GM19351 (cell line): Measurements from ENCODE around the gene CD84.
"Not testable (repeated sequence)": the region's sequence is repeated elsewhere in the genome, so short reads cannot be mapped to it uniquely, and the experiment has no call there.

Source experiments
- ATAC-seq: cut with Tn5 transposase; IDR thresholded peaks from one replicate; pipeline ENCODE4 v1.9.1; 2021; ENCODE audit warnings: mild to moderate bottlenecking, moderate library complexity; ENCODE audit not compliant: unreplicated experiment

Gene CD84, protein sequence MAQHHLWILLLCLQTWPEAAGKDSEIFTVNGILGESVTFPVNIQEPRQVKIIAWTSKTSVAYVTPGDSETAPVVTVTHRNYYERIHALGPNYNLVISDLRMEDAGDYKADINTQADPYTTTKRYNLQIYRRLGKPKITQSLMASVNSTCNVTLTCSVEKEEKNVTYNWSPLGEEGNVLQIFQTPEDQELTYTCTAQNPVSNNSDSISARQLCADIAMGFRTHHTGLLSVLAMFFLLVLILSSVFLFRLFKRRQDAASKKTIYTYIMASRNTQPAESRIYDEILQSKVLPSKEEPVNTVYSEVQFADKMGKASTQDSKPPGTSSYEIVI

DNA sequence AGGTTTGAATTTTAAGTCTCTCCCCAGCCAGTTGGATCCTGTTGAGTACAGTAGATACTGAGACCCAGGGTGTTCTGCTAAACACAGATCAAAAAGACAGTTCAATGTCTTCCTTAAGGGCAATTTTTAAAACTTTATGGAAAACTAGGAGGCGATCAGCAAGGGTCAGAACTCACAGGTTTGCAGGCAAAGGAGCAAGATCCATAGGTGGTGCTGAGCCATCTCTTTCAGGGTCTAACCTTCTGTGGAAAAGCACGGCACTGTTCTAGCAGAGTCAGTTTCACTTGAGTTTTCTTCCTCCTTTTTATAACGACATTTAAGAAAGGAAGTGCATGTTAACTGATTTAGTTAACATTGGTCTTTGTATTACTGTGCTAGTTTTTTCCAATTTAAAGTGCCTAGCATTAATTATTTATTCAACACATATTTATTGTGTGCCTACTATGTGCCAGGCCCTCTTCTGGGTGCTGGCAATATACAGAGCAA, at the start of gene CD84:
TSS of gene CD84 (minus strand) at position 281 of the 486 bp plus-strand sequence. CDS start at position 222, 59 bp downstream.
- ATAC-seq, result peak; percentile 43

DNA sequence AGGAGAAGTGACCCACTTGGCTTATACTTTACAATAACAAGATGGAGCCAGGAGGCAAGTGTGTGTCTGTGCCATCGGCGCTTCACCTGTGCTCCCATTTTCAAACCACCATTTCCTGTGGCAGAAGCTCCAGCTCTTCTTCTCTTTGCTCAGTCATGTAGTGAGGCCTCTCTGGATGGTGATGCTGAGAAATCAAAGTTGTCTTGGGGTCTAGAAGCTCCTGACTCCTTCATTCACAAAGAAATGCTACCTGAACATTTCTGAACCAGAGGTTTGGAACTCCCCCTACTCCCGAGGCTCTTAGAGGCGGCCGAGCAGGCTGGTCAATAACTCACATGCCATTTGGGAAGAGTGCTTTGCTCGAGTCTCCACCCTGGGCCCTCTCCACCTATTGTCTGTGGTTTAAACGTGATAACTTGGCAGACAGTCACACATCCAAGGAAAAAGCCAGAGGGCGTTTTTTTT, 49.5 kb upstream of the CD84 start:
- no peak for ATAC-seq

DNA sequence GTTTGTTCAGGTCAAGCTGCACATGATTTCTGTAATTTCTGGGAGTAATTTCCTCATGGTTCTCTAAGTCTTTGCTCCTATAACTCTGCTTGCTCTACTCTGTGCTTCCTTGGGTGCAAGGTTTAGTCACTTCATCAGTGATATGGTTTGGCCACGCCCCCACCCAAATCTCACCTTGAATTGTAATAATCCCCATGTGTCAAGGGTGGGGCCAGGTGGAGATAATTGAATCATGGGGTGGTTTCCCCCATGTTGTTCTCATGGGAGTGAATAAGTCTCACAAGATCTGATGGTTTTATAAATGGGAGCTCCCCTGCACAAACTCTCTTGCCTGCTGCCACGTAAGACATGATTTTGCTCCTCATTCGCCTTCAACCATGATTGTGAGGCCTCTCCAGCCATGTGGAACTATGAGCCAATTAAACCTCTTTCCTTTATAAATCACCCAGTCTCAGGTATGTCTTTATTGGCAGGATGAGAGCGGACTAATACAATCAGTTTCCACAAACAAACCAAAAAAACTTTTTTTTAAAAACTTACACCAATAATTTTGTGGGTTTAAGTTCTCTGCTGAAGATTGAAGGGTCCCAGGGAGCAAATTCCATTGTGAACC, 48.5 kb upstream of the CD84 start:
- ATAC-seq, result not testable (repeated sequence)

DNA sequence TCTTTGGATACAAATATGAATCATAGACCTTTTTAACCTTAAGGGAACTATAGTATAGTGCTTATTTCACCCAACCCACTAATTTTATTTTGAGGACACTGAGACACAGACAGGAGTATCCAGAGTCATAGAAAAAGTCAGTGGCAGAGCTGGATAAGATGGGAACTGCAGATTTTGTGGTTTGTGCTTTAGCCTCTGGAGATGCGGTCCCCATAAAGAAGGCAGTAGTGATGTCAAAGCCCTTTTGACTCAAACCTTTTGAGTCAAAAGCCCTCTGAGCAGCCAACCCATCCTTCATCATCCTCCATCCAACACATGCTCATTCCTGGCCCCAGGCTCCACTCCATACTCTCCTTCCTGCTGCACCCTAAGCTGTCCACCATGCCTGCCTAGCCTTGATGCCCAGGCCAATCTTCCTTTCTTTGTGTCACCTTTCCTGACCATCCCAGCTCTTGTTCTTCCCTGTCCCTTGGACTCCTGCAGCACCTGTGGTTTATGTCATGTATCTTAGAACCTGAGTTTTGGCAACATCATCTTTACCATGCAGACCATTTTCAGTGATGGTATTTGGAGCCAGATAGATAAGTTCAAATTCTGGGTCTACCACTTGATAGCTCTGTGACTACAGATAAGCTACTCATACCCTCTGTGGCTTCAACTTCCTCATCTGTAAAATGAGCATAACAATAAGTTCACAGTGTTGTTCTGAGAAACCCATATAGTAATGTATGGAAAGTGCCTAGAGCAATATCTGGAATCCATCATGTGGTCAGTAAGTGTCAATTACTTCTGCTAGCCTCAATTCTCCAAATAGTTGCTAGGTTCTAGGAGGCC, 47.4 kb upstream of the CD84 start:
- peak; percentile 39 for ATAC-seq

DNA sequence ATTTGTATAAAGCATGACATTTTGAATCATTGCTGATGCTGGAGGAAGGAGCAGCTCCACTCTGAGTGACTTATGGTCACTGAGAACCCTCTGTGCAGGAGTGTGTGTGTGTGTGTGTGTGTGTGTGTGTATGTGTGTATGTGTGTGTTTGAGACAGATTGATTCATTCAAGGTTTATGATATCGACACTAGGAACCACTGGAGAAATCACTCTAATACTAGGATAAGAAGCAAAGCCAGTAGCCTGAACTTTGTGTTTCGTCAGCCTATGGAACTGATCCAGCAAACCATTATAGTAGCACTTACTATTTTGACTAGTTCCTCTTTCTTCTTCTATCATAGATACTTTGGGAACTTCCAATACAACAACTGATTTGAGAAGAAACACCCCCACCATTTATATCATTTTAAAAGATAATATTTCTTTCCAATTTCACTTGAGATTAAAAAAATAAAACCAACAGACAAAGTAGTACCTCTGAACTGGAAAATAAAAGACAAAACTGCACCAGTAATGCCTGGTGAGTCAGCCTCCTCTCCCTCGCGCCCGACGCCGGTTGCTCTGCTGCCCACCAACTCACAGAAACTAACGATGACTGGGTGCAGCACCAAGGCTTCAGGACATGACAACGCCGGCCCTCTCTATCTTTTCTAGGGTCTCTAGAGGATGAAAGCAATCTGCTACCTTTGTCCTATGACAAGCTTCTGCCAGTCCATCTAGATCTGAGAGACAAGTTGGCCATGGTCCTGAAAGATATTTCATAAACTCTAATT, 46.6 kb upstream of the CD84 start:
- ATAC-seq, result no peak

DNA sequence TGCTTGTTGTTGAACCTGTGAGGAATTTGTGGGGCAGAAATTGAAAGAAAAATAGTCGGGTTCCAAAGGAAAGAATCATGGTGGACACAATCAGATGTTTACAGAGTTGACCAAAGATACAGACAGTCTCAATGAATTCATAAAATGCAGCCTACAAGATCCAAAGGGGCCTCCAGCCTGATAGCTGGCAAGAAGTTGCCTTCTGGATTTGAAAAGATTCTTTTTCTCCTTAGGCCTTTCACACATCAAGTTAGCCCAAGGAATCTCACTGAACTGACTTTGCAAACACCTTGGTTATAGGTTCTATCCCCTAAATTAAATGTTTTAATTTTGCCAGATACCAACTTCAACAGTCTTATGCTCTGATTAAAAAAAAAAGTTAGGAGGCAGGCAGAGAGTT, 46.0 kb upstream of the CD84 start:
- no peak for ATAC-seq

DNA sequence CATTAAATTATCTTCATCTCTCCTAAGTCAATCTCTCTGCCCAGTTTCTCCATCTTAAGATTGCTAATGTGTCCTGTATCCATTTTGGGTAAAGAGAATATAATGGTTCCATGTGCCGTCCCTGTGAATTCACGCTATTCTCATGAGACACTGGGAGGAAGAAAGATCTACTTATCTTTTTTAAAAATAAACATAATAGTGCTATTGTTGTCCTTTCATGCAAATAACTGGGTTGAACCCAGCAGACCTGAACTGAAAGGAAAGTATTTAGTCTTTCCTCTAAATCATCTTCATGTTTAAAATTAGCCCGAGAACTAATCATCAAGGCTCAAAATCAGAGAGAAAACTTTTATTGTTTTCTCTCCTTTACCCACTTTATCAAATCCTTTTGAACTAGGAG, 45.2 kb upstream of the CD84 start:
- no peak for ATAC-seq

DNA sequence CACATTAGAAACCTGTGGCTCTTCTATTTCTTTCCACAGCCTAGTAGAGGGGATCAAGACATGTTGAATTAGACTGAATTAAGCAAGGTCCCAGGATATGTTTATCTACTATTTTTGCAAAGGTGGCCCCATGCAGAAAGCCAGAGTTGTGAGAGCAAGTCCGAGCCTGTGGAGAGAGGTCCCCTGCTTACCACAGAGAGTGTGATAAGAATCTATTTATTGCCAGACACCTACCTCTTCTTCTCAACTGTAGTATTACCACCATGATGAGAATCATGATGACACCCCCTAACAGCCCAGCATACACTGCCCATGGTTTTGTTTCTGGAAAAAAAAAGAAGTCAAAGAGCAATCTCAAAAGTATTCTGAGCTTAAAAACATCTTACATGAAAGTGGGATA, 44.6 kb upstream of the CD84 start:
- ATAC-seq, result peak; percentile 45

DNA sequence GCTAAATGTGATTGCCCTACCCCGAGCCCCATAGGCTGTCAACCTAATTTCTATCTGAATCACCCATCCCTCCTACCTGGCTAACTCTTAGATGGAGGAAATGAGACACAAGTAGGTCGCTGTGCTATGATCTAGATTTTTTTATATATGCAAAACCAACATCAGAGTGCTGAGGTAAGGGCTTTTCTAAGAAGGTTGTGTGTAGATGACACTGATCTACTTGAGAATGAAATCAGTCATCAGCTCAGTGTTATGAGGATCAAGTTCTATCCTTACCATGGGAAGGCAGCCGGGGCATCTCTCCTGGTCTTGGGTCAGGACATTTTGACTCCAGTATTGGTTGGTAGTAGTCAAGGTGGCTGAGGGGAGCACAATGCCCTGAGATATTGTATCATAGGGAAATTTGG, 43.9 kb upstream of the CD84 start:
- peak; percentile 27 for ATAC-seq

DNA sequence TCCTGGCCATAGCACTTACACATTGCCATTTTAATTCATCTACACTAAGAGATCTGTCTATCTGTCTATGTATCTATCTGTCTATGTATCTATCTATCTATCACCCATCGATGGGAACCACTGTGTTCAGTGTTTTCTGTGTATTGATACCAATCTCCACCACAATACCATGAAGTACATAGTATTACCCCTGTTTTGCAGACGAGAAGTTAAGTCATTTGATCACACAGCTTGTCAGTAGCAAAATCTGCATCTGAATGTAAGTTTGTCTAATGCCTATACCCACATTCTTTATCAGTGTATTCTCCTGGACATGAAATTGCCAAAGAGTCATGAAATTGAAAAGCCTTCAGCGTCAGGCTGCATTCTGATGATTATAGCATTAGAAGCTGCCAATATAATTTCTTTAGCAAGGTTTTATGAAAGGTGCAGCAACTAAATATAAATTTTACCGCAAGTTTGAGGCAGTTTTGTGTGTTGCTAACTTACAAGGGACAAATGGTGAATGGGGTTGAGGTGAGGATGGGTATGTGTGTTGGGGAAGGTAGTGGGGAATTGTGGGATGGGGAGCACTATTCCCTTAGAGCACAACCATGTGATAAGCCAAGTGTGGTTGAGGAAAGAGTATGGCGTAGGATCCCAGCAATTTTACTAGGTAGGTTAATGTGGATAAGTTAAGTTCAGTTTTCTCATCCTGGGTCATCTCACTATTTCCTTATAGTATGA, 43.4 kb upstream of the CD84 start:
- ATAC-seq, result no peak

DNA sequence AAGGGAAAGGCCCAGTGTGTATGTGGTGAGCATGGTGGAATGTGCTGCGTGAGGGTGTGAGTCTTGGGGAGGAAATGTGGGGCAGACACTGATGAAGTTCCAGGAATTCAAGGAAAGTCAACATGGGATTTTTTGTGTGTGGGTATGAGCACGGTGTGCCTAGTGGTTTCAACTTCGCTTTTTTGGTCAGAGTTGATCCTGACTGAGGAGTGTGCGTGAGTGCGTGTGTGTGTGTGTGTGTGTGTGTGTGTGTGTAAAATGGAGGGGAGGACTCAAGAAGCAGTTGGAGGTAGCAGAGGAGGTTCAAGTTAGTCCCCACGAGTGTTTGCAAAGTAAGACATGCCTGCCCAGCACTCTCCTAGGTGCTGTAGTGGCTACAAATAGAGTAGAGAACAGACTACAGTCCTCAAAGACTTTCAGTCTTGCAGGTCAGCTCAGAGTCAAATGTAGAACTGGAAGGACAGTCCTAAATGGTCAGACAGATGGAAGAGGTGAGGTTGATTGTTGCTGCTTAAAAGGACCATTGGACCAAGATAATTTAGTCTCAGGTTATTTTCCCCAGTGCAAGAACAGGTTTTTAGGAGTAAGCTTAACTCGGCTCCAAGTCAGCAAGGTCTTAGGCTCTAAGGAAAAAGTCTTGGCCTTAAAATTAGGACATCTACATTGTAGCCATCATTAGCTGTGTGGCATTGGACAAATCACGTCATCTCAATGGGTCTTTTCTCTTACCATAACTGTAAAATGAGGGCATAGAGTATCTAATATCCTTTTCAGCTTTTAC, 42.5 kb upstream of the CD84 start:
- ATAC-seq, result no peak

DNA sequence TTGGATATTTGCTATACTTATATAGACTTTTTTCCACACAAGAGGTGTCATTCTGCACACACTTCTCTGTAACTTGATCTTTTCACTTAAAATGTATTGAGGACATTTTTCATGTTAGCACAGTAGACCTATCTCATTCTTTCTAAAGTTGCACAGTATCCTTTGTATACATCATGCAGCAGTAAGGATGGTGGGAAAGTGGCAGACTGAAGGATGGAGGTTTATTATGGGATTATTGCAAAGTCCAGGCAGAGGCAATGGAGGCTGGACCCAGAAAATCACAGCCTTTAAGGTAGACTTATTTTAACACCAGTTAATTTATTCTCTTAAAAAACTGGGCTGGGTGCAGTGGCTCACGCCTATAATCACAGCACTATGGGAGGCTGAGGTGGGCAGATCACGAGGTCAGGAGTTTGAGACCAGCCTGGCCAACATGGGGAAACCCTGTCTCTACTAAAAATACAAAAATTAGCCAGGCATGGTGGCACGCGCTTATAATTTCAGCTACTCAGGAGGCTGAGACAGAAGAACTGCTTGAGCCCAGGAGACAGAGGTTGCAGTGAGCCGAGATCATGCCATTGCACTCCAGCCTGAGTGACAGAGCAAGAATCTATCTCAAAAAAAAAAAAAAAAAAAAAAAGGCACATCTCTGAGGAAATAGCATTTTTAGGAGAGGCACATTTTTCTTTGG, 41.8 kb upstream of the CD84 start:
- ATAC-seq, result no peak

DNA sequence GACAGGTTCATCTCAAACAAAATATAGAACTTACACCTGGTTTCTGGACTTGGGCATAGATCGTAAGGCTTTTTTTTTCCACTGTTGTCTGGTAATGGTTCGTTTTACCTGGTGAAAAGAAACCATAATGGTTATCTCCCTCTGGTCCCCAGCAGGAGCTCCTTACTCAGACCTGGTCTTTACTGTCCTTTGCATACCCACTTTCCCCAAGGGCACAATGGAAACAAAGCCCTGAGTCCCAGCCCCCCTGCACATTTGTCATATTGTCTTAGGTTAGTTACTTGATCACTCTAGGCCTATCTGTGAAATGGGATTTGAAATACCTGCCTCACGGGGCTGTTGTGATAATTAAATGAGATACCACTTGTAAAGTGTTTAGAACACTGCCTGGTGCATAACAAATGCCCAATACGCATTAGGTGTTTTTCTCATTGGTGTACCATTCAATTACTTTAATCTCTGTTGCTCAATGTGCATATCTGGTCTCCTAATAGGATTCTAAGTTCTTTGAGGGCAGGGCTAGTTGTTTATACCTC, 40.5 kb upstream of the CD84 start:
- no peak for ATAC-seq

DNA sequence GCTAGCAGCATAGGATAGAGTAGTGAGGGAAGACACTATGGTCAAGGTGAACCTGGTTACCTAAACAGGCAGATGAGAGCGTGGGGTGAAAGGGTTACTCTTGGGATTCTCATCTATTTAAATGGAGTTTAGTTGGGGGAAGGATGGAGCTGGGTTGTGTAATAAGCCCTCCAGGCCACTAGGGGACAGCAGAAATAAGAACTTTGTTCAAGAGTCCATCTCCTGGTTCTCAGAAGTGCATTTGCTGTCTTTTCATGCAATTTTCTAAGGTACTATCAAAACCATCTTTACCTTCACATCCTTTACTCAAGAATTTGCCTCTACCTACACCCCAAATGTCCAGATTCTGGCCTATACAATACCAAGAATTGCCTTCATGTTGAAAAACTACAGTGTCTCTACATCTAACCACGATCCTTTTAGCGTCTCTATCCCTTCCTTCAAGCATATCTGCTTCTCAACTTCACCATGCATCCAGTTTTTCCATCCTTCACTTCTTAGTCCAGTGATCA, 39.5 kb upstream of the CD84 start:
- ATAC-seq, result no peak

DNA sequence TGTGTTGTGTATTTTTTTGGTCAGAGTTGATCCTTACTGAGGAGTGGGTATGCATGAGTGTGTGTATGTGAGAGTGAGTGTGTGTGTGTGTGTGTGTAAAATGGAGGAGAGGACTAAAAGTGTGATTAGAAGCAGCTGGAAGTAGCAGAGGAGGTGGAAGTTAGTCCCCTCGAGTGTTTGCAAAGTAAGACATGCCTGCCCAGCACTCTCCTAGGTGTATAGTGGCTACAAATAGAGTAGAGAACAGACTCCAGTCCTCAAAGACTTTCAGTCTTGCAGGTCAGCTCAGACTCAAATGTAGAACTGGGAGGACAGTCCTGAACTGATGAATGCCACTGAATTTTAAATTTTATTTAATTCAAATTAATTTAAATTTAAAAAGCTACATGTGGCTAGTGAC, 39.0 kb upstream of the CD84 start:
- ATAC-seq, result no peak

DNA sequence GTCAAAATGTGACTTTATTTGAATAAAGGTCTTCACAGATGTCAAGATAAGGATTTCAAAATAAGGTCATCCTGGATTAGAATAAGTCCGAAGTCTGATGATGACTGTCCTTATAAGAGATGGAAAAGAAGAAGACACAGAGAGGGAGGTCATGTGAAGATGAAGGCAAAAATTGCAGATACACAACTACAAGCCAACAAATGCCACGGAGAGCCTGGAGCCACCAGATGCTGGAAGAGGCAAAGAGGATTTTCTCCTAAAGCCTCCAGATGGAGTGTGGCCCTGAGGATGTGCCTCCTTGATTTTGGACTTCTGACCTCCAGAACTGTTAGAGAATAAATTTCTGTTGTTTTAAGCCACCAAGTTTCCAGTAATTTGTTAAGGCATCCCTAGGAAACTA, 36.4 kb upstream of the CD84 start:
- ATAC-seq, result no peak

DNA sequence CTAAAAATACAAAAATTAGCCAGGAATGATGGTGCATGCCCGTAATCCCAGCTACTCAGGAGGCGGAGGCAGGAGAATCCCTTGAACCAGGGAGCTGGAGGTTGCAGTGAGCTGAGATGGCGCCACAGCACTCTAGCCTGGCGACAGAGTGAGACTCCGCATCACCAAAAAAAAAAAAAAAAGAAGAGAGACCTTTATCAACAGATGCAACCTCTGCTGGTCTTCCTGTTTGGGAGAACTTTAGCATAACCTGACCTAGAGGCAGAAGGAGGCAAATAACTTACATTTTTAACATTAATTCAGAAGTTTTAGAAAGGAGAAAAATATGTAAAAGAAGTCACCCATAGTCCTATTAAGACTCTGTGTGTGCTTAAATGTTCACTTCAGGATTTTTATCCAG, 35.1 kb upstream of the CD84 start:
- no peak for ATAC-seq

DNA sequence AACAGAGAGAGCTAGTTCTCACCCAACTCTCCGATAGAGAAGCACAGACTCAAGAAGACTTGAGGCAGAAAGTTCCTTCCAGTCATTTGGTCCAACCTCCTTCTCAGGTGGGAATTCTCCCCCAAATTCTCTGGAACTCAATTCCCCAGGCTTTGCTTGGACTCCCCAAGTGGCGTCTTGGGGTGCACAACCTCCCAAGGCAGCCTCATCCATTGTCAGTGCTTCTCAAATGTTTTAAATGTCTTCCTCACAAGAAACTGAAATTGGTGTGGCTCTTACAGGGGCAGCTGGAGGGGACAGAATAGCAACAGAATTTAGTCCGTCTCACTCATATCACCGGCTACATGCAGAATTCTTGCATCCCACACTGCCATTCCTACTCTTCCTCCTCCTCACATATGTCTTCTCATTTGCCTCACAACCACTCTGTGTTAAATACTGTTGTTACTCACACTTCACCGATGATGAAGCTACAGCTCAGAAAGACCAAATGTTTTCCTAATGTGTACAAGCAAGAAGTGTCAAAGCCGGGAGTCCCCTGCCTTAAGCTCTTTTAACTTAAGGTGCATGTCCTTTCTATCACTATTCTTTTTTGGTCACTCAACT, 33.4 kb upstream of the CD84 start:
- ATAC-seq, result no peak
